A204.1 (cell line): ENCODE measurements around the gene THSD7A.
"Not testable (repeated sequence)": the region's sequence is repeated elsewhere in the genome, so short reads cannot be mapped to it uniquely, and the experiment has no call there.

Experiments
- FAIRE-seq: peaks from 2 replicates; lab custom pipeline; 2012; peaks lifted over from hg19 to GRCh38; lab: Jason Lieb, UNC

THSD7A gene

GRCh38 chr7:11452476-11452875 lies 379.5 kb downstream of the THSD7A start:
- FAIRE-seq = no peak

GRCh38 chr7:11450281-11450680 lies 381.7 kb downstream of the THSD7A start:
- no peak for FAIRE-seq

DNA sequence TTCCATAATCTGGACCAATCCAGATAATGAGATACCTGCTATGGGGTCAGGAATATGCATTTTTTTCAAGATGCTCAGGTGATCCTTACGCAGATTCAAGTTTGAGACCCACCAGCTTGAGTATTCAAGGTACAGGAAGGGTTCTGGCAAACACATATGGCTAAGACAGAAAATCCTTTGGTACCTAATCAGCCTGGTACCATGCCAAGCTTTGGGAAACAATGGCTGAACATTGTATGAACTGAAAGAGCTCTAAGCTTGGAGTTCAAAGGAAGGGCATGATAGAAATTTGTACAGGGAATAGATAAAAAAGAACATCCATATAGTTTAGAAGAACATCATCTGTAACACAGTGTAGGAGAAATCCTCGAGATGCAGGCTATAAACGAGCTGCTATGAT lies 382.7 kb downstream of the THSD7A start:
- FAIRE-seq = no peak

DNA sequence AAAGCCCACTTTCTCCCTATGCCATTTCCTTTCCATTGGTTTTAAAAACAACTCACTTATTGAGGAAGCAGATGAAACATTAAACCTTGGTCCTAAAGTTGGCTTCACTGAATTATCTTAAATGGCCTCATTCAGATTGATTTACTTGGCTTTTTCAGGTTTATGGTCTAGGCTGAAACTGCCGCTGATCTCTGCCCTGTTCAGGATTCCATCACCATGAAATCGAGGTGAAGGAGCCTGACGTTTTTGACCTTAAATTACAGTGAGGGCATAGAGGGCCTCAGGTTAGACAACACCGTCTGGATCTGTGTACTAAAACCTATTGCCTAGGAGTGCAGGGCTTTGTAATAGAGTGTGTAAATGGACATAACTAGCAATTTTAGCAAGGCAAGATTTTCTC lies 383.7 kb downstream of the THSD7A start:
- FAIRE-seq = no peak

- no peak for FAIRE-seq
Measured at GRCh38 chr7:11447106-11447505, 384.9 kb downstream of the THSD7A start.

DNA sequence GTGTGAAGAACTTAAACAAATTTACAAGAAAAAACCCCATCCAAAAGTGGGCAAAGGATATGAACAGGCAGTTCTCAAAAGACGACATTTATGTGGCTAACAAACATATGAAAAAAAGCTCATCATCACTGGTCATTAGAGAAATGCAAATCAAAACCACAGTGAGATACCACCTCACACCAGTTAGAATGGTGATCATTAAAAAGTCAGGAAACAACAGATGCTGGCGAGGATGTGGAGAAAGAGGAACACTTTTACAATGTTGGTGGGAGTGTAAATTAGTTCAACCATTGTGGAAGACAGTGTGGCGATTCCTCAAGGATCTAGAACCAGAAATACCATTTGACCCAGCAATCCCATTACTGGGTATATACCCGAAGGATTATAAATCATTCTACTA lies 388.1 kb downstream of the THSD7A start:
- FAIRE-seq = not testable (repeated sequence)

GRCh38 chr7:11437994-11438393 lies 394.0 kb downstream of the THSD7A start:
- no peak for FAIRE-seq

DNA sequence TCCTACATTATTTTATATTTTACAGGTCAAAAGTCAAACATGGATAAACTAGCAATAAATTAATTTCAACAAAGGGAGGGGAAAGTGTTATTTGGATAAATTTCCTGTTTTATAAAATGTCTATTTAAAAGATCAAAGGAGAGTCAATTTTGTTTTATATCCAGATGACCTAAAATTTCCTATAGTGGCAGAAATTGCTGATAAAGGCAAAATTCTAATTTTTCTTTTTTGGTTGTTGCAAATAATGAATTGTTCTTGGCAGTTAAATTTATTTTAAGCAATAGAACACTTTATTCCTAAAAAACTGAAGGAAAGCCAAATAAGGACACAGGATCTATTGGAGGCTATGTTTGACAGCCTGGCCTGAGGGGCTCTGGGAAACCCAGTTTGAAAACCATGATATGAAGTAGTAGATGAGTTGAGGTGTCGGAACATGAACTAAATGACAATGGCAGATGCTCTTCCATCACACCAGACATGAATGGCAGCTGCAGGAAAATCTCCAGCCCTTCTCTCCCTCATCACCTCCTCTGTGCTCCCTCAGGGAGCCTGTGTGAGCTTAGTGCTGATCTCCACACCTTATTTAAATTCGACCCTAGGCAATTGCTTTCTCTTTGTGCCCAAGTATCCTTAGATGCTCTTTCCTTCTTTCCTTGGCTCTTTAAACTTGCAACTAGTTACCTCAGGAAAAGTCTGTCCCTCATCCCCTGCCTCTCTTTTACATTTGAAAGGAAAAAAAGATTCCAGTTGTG lies 395.0 kb downstream of the THSD7A start:
- FAIRE-seq = no peak

GRCh38 chr7:11436316-11436715 lies 395.7 kb downstream of the THSD7A start:
- FAIRE-seq = no peak

DNA sequence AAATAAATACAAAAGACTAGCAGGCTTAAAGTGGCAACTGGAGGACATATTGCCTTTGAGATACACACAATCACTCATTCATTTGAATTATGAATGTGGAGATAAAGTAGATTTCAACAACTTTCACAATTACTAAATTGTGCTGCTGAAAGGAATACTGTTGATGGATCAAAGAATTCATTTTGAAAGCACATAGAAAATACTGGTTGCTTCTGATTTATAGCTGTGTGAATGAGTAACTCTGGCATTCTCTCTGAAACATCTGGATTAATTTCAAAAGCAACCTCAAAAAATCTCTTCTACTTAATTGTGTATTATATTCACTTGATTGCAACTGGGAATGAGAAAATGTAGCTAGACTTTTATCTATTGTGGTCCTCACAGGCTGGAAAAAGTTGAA lies 397.6 kb downstream of the THSD7A start:
- FAIRE-seq = no peak

DNA sequence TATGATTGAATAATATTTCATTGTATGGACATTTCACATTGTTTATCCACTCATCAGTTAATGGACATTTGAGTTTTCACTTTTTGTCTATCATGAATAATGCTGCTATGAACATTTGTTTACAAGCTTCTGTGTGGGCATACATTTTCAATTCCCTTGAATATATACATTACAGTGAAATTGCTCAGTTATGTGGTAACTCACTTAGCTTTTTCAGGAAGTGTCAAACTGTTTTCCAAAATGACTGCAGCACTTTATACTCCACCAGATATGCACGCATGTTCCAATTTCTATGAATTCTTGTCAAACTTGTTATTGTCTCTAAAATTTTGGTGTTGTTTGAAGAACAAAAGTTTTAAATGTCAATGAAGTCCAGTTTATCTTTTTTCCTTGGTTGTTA lies 401.2 kb downstream of the THSD7A start:
- FAIRE-seq = no peak

GRCh38 chr7:11430112-11430511 lies 401.9 kb downstream of the THSD7A start:
- FAIRE-seq = no peak

GRCh38 chr7:11428877-11429581 lies 403.0 kb downstream of the THSD7A start:
- FAIRE-seq = no peak

DNA sequence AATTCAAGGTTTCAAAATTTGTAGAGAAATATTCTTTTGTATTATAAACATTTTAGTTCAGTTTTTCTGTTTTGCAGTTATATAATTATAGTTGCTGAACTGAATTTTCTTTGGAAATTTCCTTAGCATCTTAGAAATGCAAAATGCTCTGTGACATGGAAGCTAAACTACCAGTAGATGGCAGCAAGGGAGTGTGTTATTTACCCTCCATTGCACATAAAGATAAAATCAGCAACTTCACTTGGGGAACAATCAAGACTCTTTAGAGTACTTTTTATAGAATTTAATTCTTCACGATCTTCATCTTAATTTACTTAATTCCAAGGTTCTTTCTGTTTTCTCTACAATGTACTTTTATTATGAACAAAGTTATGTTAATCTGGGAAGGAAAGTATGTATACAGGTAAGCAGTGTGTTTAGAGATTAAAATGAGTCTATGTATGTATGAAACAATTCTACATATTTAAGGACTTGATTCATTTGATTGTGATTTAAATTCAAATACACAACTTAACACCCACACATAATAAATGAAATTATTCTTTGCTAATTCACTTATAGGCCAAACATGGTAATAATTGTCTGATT lies 404.2 kb downstream of the THSD7A start:
- peak; percentile 96 for FAIRE-seq

- FAIRE-seq = no peak
Measured at GRCh38 chr7:11424006-11424405, 408.0 kb downstream of the THSD7A start.

DNA sequence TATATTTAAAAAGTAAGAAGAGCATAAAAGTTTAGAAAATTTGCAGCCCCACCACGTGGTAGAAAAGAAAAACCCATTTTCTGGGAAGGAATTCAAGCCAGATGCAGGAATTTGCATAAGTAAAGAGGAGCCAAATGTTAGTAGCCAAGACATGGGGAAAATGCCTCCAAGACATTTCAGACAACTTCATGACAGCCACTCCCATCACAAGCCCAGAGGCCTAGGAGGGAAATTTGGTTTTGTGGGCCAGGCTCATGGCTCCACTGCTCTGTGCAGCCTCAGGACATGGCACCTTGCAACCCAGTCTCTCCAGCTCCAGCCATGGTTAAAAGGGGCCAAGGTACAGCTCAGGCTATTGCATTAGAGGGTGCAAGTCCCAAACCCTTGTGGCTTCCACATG lies 411.9 kb downstream of the THSD7A start:
- no peak for FAIRE-seq

- FAIRE-seq = no peak
Measured at GRCh38 chr7:11416641-11417458, 415.1 kb downstream of the THSD7A start.

GRCh38 chr7:11415101-11415500 lies 416.9 kb downstream of the THSD7A start:
- FAIRE-seq = no peak

- FAIRE-seq = no peak
Measured at GRCh38 chr7:11413901-11414300, 418.1 kb downstream of the THSD7A start.

- no peak for FAIRE-seq
Measured at GRCh38 chr7:11412036-11412435, 420.0 kb downstream of the THSD7A start.

GRCh38 chr7:11410656-11411644 lies 421.0 kb downstream of the THSD7A start:
- FAIRE-seq = no peak
